ENCODE measurements around the gene CARD9.

DNA sequence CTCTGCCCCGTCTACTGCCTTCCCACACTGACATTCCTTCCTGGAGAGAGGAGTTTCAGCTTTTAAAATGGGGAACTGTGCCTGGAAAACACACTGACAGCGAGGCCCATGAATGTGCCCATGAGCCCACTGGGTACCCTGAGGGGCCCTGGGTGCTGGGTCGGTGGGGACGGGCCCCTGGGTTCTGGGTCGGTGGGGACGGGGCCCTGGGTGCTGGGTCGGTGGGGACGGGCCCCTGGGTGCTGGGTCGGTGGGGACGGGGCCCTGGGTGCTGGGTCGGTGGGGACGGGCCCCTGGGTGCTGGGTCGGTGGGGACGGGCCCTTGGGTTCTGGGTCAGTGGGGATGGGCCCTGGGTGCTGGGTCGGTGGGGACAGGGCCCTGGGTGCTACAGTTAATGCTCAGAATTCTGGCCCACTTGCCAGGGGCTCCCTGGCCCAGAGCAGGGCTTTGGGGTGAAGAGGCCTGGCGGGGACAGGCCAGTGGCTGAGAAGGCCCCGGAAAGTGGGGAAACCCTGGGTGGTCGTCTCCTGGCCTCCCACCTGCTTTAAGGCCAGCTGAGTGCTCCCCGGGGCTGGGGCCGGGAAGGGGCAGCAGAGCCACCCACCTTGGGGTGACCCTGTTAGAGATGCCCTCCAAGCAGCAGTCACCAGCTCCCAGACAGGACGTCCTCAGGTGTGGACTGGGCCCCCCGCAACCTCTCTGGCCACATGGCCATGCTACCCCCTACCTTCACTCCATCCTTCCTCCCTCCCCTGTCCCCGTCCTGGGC is 43.6 kb downstream of the CARD9 start:
- TF ChIP-seq, protein P1, sequence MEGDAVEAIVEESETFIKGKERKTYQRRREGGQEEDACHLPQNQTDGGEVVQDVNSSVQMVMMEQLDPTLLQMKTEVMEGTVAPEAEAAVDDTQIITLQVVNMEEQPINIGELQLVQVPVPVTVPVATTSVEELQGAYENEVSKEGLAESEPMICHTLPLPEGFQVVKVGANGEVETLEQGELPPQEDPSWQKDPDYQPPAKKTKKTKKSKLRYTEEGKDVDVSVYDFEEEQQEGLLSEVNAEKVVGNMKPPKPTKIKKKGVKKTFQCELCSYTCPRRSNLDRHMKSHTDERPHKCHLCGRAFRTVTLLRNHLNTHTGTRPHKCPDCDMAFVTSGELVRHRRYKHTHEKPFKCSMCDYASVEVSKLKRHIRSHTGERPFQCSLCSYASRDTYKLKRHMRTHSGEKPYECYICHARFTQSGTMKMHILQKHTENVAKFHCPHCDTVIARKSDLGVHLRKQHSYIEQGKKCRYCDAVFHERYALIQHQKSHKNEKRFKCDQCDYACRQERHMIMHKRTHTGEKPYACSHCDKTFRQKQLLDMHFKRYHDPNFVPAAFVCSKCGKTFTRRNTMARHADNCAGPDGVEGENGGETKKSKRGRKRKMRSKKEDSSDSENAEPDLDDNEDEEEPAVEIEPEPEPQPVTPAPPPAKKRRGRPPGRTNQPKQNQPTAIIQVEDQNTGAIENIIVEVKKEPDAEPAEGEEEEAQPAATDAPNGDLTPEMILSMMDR (IDR thresholded peaks at IDR 0.05), result no peak
- no peak for TF ChIP-seq EZH2 (IDR thresholded peaks at IDR 0.05)

Measured in neural progenitor cell (in vitro differentiated cells).